WTC11 (cell line): ENCODE measurements around the gene CDK9.

Experiments
- ZNF219 ChIP-seq: sonication (generic); formaldehyde crosslinking; IDR thresholded peaks from 2 replicates; pipeline ENCODE4 v1.8.0; 2023; ENCODE audit warnings: missing genetic modification reagents, mild to moderate bottlenecking, borderline replicate concordance
- ZNF317 ChIP-seq: sonication (generic); formaldehyde crosslinking; IDR thresholded peaks from 2 replicates; pipeline ENCODE4 v1.8.1; 2023; ENCODE audit warnings: low read depth, mild to moderate bottlenecking, moderate library complexity, missing genetic modification reagents, borderline replicate concordance
- TF ChIP-seq, protein P1 (sequence below): sonication (generic); formaldehyde crosslinking; IDR thresholded peaks from 2 replicates; pipeline ENCODE4 v1.8.0; 2022; ENCODE audit warnings: mild to moderate bottlenecking, missing genetic modification reagents
- TF ChIP-seq, protein P2 (sequence below): sonication (generic); formaldehyde crosslinking; IDR thresholded peaks from 2 replicates; pipeline ENCODE4 v1.8.1; 2022; ENCODE audit warnings: low read depth, mild to moderate bottlenecking, moderate library complexity, missing genetic modification reagents, borderline replicate concordance
- TF ChIP-seq, protein P3 (sequence below): sonication (generic); formaldehyde crosslinking; IDR thresholded peaks from 2 replicates; pipeline ENCODE4 v1.8.1; 2023; ENCODE audit warnings: mild to moderate bottlenecking, missing genetic modification reagents, moderate library complexity
- TF ChIP-seq, protein P4 (sequence below): fragments of 200-600 bp; IDR thresholded peaks from 2 replicates; pipeline ENCODE4 v1.8.0; 2022; ENCODE audit warnings: antibody characterized with exemption
- TF ChIP-seq, protein P5 (sequence below): sonication (generic); formaldehyde crosslinking; IDR thresholded peaks from 2 replicates; pipeline ENCODE4 v1.8.1; 2022; ENCODE audit warnings: low read depth, missing genetic modification reagents, borderline replicate concordance

DNA sequence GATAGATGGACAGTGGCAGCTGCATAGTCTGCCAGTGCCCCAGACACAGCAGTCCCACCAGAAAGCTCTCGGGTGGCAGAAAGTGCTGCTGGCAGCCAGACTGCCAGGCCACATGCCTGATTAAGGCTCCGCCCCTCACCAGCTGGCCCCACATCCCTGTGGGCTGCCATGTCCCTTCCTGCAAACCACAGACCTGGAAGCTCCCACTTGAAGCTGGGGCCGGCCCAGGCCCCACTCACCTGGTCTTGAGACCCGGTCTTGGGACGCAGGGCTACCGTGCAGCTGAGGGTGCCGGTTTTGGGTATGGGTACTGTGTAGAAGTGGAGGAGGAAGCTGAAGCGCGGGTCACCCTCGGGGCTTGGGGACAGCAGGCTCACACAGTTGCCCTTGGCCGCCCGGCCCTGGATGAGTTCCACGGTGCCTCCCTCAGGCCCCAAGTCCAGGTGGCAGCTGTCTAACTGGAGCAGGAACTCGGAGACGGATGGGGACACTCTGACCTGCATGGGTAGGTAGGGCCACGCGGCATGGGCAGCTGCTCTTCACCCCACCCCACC lies 32.1 kb downstream of the CDK9 start:
- TF ChIP-seq, protein P1, sequence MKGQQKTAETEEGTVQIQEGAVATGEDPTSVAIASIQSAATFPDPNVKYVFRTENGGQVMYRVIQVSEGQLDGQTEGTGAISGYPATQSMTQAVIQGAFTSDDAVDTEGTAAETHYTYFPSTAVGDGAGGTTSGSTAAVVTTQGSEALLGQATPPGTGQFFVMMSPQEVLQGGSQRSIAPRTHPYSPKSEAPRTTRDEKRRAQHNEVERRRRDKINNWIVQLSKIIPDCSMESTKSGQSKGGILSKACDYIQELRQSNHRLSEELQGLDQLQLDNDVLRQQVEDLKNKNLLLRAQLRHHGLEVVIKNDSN (CRISPR knock-in tag) = no peak
- TF ChIP-seq, protein P2, sequence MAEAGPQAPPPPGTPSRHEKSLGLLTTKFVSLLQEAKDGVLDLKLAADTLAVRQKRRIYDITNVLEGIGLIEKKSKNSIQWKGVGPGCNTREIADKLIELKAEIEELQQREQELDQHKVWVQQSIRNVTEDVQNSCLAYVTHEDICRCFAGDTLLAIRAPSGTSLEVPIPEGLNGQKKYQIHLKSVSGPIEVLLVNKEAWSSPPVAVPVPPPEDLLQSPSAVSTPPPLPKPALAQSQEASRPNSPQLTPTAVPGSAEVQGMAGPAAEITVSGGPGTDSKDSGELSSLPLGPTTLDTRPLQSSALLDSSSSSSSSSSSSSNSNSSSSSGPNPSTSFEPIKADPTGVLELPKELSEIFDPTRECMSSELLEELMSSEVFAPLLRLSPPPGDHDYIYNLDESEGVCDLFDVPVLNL (CRISPR knock-in tag) = no peak
- TF ChIP-seq ZNF317 (no peak), ZNF219 (CRISPR knock-in tag) (no peak)
- TF ChIP-seq, protein P3, sequence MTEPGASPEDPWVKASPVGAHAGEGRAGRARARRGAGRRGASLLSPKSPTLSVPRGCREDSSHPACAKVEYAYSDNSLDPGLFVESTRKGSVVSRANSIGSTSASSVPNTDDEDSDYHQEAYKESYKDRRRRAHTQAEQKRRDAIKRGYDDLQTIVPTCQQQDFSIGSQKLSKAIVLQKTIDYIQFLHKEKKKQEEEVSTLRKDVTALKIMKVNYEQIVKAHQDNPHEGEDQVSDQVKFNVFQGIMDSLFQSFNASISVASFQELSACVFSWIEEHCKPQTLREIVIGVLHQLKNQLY (CRISPR knock-in tag) = no peak
- TF ChIP-seq, protein P4, sequence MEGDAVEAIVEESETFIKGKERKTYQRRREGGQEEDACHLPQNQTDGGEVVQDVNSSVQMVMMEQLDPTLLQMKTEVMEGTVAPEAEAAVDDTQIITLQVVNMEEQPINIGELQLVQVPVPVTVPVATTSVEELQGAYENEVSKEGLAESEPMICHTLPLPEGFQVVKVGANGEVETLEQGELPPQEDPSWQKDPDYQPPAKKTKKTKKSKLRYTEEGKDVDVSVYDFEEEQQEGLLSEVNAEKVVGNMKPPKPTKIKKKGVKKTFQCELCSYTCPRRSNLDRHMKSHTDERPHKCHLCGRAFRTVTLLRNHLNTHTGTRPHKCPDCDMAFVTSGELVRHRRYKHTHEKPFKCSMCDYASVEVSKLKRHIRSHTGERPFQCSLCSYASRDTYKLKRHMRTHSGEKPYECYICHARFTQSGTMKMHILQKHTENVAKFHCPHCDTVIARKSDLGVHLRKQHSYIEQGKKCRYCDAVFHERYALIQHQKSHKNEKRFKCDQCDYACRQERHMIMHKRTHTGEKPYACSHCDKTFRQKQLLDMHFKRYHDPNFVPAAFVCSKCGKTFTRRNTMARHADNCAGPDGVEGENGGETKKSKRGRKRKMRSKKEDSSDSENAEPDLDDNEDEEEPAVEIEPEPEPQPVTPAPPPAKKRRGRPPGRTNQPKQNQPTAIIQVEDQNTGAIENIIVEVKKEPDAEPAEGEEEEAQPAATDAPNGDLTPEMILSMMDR = no peak
- TF ChIP-seq, protein P5, sequence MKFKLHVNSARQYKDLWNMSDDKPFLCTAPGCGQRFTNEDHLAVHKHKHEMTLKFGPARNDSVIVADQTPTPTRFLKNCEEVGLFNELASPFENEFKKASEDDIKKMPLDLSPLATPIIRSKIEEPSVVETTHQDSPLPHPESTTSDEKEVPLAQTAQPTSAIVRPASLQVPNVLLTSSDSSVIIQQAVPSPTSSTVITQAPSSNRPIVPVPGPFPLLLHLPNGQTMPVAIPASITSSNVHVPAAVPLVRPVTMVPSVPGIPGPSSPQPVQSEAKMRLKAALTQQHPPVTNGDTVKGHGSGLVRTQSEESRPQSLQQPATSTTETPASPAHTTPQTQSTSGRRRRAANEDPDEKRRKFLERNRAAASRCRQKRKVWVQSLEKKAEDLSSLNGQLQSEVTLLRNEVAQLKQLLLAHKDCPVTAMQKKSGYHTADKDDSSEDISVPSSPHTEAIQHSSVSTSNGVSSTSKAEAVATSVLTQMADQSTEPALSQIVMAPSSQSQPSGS (CRISPR knock-in tag) = no peak
